K562 (cell line): ENCODE measurements around the gene TEAD3. TPM values are rescaled to one million over a fixed set of nuclear protein-coding genes. Genes with fewer than 3 reads are reported as not detected.
A peak's percentile ranks its signal among the peaks of the same experiment; 100 is the strongest.

ENCODE experiments used
- CBFA2T3 ChIP-seq: fragments of 450-650 bp; IDR thresholded peaks from 2 replicates; pipeline ENCODE4 v1.6.1; 2017
- CBX3 ChIP-seq, 2 experiments: IDR thresholded peaks; 1 replicate in 1 of 2; 2 replicates in 1 of 2; pipeline ENCODE4 v1.6.1; 2012; ENCODE audit warnings: inconsistent platforms in 2 of 2, low read length in 2 of 2, borderline replicate concordance in 1 of 2, control low read depth in 1 of 2
- DPF2 ChIP-seq: fragments of 450-650 bp; IDR thresholded peaks from 2 replicates; pipeline ENCODE4 v1.6.1; 2016
- ILK ChIP-seq: fragments of 450-650 bp; IDR thresholded peaks from 2 replicates; pipeline ENCODE4 v1.6.1; 2016; ENCODE audit warnings: missing genetic modification characterization, low read depth, mild to moderate bottlenecking, missing compliant biosample characterization, moderate library complexity, borderline replicate concordance
- MAFF ChIP-seq: IDR thresholded peaks from 2 replicates; pipeline ENCODE4 v1.6.1; 2012; ENCODE audit warnings: low read length, improper control_type of control experiment
- PRMT5 ChIP-seq: sonication (generic); formaldehyde crosslinking; IDR thresholded peaks from 2 replicates; pipeline ENCODE4 v1.5.0; 2020; ENCODE audit warnings: missing genetic modification reagents
- RBM39 ChIP-seq: fragments of 200-400 bp; formaldehyde crosslinking; optimal IDR thresholded peaks from 2 replicates; pipeline ENCODE3; 2018; ENCODE audit warnings: low read depth, low read length
- SMARCA5 ChIP-seq: fragments of 450-650 bp; IDR thresholded peaks from 2 replicates; pipeline ENCODE4 v1.6.1; 2016
- SMARCB1 ChIP-seq: IDR thresholded peaks from 2 replicates; pipeline ENCODE4 v1.6.1; 2011; ENCODE audit warnings: improper control_type of control experiment, low read depth; ENCODE audit not compliant: insufficient read length
- ZKSCAN3 ChIP-seq: fragments of 250-450 bp; sonication (Bioruptor Pico); IDR thresholded peaks from 2 replicates; pipeline ENCODE4 v1.4.0; 2020
- ZNF143 ChIP-seq: sonication (generic); formaldehyde crosslinking; IDR thresholded peaks from 2 replicates; pipeline ENCODE4 v1.9.0; 2022; ENCODE audit warnings: mild to moderate bottlenecking, missing genetic modification reagents
- ZNF253 ChIP-seq: fragments of 250-450 bp; sonication (Bioruptor Pico); conservative IDR thresholded peaks from 2 replicates; pipeline ENCODE4 v1.6.1; 2021; ENCODE audit warnings: mild to moderate bottlenecking
- ZNF766 ChIP-seq: fragments of 200-800 bp; sonication (Bioruptor generic); conservative IDR thresholded peaks from 2 replicates; pipeline ENCODE4 v1.6.1; 2016; ENCODE audit warnings: missing genetic modification characterization, missing compliant biosample characterization
- polyA plus RNA-seq, 8 experiments: library from polyadenylated mRNA; depleted of rRNA in 4 of 8; stranded (reverse) in 5 of 8; unstranded in 3 of 8; fragments of >200 nt; fragmentation: Nextera tagmentation in 2 of 8; fragmentation: Illumina TruSeq in 1 of 8; extraction: Ambion mirVana in 2 of 8; extraction: Trizol in 1 of 8; gene quantifications; 2 replicates each; pipeline versions ENCODE4 v1.2.1 to v1.2.3, GENCODE V29; 2011 to 2014; ENCODE audit warnings: inconsistent platforms in 1 of 8, missing spikeins in 1 of 8
- total RNA-seq, 7 experiments: library from RNA; depleted of rRNA in 6 of 7; stranded (reverse); fragments of >200 nt in 6 of 7; fragmentation: Illumina TruSeq in 2 of 7; extraction: Trizol in 2 of 7; gene quantifications; 2 replicates each; pipeline versions ENCODE4 v1.2.1 to v1.2.3, GENCODE V29; 2011 to 2021; ENCODE audit warnings: low replicate concordance in 1 of 7
- TF ChIP-seq, protein P1 (sequence below): sonication (generic); formaldehyde crosslinking; IDR thresholded peaks from 2 replicates; pipeline ENCODE4 v1.5.0; 2020; ENCODE audit warnings: missing genetic modification reagents
- TF ChIP-seq, protein P2 (sequence below): fragments of 450-650 bp; IDR thresholded peaks from 2 replicates; pipeline ENCODE4 v1.6.1; 2016
- TF ChIP-seq, protein P3 (sequence below): fragments of 200-800 bp; sonication (Bioruptor generic); IDR thresholded peaks from 2 replicates; pipeline ENCODE4 v1.6.1; 2017; ENCODE audit warnings: missing genetic modification characterization, missing compliant biosample characterization
- TF ChIP-seq, protein P4 (sequence below): sonication (generic); formaldehyde crosslinking; IDR thresholded peaks from 2 replicates; pipeline ENCODE4 v1.4.0; 2020; ENCODE audit warnings: mild to moderate bottlenecking, missing genetic modification reagents
- TF ChIP-seq, protein P5 (sequence below): sonication (generic); formaldehyde crosslinking; IDR thresholded peaks from 2 replicates; pipeline ENCODE4 v1.8.1; 2023; ENCODE audit warnings: mild to moderate bottlenecking, missing genetic modification reagents

Gene TEAD3
- total and polyA plus RNA-seq, 9 of the 15 experiments (the other 6 are each of a cell fraction or from before 2014, with no cell fraction given) = 0.63 to 13.2 (median 3.3) TPM

DNA sequence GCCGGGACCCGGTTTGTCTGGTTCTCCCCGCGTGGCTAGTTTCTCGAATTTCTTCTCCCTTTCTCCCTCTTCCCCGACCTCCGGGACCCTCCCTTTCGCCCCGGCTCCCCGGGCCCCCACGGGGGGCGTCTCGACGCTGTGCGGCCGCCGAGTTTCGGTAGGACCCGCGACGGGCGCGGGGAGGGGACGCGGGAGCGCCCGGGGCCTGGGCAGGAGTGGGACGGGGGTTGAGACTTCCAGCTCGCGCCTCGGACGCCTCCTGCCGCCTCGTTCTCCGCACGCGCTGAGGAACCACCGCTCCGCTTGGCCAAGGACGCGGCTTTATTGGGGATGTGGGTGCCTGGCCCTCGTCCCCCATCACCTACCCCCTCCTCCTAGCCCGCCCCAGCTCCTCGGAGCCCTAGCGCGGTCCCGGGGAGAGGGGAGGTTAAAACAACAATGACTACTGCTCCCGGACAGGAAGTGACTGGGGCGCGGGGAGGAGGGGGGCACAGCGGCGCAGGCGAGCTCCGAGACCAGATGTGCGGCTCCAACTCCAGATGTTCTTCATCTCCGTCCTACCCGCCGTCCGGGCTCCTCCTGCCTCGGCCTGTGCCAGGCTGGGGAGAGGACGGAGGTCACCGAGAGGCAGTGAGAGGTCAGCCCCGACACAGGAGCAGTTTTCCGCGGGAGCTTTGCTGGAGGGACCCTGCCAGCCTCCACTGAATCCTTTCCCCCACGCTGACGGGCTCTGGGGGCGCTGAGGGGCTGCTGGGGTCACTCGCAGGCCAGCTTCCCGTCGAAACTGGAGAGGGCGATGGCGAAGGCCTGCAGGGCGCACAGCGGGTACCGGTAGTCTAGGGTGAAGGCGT is 917 bp upstream of the TEAD3 start (continued):
- TF ChIP-seq ILK = no peak
- no peak for TF ChIP-seq SMARCB1
- TF ChIP-seq MAFF = no peak
- TF ChIP-seq, protein P1, sequence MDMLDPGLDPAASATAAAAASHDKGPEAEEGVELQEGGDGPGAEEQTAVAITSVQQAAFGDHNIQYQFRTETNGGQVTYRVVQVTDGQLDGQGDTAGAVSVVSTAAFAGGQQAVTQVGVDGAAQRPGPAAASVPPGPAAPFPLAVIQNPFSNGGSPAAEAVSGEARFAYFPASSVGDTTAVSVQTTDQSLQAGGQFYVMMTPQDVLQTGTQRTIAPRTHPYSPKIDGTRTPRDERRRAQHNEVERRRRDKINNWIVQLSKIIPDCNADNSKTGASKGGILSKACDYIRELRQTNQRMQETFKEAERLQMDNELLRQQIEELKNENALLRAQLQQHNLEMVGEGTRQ (CRISPR knock-in tag) = no peak
- TF ChIP-seq, protein P2, sequence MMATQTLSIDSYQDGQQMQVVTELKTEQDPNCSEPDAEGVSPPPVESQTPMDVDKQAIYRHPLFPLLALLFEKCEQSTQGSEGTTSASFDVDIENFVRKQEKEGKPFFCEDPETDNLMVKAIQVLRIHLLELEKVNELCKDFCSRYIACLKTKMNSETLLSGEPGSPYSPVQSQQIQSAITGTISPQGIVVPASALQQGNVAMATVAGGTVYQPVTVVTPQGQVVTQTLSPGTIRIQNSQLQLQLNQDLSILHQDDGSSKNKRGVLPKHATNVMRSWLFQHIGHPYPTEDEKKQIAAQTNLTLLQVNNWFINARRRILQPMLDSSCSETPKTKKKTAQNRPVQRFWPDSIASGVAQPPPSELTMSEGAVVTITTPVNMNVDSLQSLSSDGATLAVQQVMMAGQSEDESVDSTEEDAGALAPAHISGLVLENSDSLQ = no peak
- TF ChIP-seq CBX3 (IDR thresholded peaks at IDR 0.05; ENCODE audit: borderline replicate concordance in 1 of 2, low read length in 2 of 2) = peak in 1 of 2 experiments; percentile 35; a peak in 1 of 3 replicates
- TF ChIP-seq, protein P3, sequence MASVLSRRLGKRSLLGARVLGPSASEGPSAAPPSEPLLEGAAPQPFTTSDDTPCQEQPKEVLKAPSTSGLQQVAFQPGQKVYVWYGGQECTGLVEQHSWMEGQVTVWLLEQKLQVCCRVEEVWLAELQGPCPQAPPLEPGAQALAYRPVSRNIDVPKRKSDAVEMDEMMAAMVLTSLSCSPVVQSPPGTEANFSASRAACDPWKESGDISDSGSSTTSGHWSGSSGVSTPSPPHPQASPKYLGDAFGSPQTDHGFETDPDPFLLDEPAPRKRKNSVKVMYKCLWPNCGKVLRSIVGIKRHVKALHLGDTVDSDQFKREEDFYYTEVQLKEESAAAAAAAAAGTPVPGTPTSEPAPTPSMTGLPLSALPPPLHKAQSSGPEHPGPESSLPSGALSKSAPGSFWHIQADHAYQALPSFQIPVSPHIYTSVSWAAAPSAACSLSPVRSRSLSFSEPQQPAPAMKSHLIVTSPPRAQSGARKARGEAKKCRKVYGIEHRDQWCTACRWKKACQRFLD = peak; percentile 47
- TF ChIP-seq CBFA2T3 = peak; percentile 64; the same call in 1 of the 2 replicates
- TF ChIP-seq ZKSCAN3 (CRISPR knock-in tag) = no peak
- peak; percentile 53; the same call in 1 of the 2 replicates for TF ChIP-seq ZNF143 (CRISPR knock-in tag)
- peak; percentile 63; the same call in 1 of the 2 replicates for TF ChIP-seq PRMT5 (CRISPR knock-in tag)
- TF ChIP-seq, protein P4, sequence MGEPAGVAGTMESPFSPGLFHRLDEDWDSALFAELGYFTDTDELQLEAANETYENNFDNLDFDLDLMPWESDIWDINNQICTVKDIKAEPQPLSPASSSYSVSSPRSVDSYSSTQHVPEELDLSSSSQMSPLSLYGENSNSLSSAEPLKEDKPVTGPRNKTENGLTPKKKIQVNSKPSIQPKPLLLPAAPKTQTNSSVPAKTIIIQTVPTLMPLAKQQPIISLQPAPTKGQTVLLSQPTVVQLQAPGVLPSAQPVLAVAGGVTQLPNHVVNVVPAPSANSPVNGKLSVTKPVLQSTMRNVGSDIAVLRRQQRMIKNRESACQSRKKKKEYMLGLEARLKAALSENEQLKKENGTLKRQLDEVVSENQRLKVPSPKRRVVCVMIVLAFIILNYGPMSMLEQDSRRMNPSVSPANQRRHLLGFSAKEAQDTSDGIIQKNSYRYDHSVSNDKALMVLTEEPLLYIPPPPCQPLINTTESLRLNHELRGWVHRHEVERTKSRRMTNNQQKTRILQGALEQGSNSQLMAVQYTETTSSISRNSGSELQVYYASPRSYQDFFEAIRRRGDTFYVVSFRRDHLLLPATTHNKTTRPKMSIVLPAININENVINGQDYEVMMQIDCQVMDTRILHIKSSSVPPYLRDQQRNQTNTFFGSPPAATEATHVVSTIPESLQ = 0 out of 2 replicates have a peak, but pooled peaks have one; percentile 67
- no peak for TF ChIP-seq RBM39
- TF ChIP-seq SMARCA5 = no peak
- TF ChIP-seq DPF2 = no peak
- TF ChIP-seq, protein P5, sequence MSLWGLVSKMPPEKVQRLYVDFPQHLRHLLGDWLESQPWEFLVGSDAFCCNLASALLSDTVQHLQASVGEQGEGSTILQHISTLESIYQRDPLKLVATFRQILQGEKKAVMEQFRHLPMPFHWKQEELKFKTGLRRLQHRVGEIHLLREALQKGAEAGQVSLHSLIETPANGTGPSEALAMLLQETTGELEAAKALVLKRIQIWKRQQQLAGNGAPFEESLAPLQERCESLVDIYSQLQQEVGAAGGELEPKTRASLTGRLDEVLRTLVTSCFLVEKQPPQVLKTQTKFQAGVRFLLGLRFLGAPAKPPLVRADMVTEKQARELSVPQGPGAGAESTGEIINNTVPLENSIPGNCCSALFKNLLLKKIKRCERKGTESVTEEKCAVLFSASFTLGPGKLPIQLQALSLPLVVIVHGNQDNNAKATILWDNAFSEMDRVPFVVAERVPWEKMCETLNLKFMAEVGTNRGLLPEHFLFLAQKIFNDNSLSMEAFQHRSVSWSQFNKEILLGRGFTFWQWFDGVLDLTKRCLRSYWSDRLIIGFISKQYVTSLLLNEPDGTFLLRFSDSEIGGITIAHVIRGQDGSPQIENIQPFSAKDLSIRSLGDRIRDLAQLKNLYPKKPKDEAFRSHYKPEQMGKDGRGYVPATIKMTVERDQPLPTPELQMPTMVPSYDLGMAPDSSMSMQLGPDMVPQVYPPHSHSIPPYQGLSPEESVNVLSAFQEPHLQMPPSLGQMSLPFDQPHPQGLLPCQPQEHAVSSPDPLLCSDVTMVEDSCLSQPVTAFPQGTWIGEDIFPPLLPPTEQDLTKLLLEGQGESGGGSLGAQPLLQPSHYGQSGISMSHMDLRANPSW (CRISPR knock-in tag) = no peak; the same call in 1 of the 2 replicates
- no peak for TF ChIP-seq ZNF253 (CRISPR knock-in tag)
- TF ChIP-seq ZNF766 (CRISPR knock-in tag) = no peak
